Smooth muscle cell (in vitro differentiated cells): ENCODE data around the gene ZDHHC14. TPM values are rescaled to one million over a fixed set of nuclear protein-coding genes. Genes with fewer than 3 reads are reported as not detected.

Source experiments
- DNase-seq: peaks from one replicate; lab custom pipeline; 2025; ENCODE audit not compliant: unreplicated experiment; lab: John Stamatoyannopoulos, UW
- H2AFZ ChIP-seq: fragments of 200-600 bp; sonication (generic); 2 replicates; pipeline ENCODE4 v1.6.0; 2016; ENCODE audit warnings: antibody characterized with exemption, low read depth, mild to moderate bottlenecking
- H3F3A ChIP-seq: fragments of 200-600 bp; sonication (generic); 2 replicates; pipeline ENCODE4 v1.6.0; 2017; ENCODE audit warnings: antibody characterized with exemption, low read depth
- H3K27ac ChIP-seq: fragments of 200-600 bp; sonication (generic); 2 replicates; pipeline ENCODE4 v1.5.1; 2016; ENCODE audit warnings: low read depth, mild to moderate bottlenecking
- H3K27me3 ChIP-seq: fragments of 200-600 bp; sonication (generic); 2 replicates; pipeline ENCODE4 v1.6.1; 2016; ENCODE audit warnings: low read depth, mild to moderate bottlenecking
- H3K36me3 ChIP-seq: fragments of 200-600 bp; sonication (generic); 2 replicates; pipeline ENCODE4 v1.5.1; 2016; ENCODE audit warnings: low read depth
- H3K4me1 ChIP-seq: fragments of 200-600 bp; sonication (generic); 2 replicates; pipeline ENCODE4 v1.5.1; 2016; ENCODE audit warnings: low read depth
- H3K4me2 ChIP-seq: fragments of 200-600 bp; sonication (generic); 2 replicates; pipeline ENCODE4 v1.6.0; 2016; ENCODE audit warnings: mild to moderate bottlenecking
- H3K4me3 ChIP-seq: fragments of 200-600 bp; sonication (generic); 2 replicates; pipeline ENCODE4 v1.5.1; 2016; ENCODE audit warnings: mild to moderate bottlenecking
- H3K79me2 ChIP-seq: fragments of 200-600 bp; sonication (generic); 2 replicates; pipeline ENCODE4 v1.6.0; 2016; ENCODE audit warnings: low read depth, mild to moderate bottlenecking
- H3K9ac ChIP-seq: fragments of 200-600 bp; sonication (generic); 2 replicates; pipeline ENCODE4 v1.6.0; 2016; ENCODE audit warnings: low read depth
- H3K9me3 ChIP-seq: fragments of 200-600 bp; sonication (generic); replicated peaks from 2 replicates; pipeline ENCODE4 v1.5.1; 2016; ENCODE audit warnings: low read depth
- H4K20me1 ChIP-seq: fragments of 200-600 bp; sonication (generic); 2 replicates; pipeline ENCODE4 v1.6.0; 2016; ENCODE audit warnings: low read depth
- CTCF ChIP-seq: fragments of 200-600 bp; sonication (generic); IDR thresholded peaks from 2 replicates; pipeline ENCODE4 v1.5.1; 2017; ENCODE audit warnings: borderline replicate concordance, mild to moderate bottlenecking, antibody characterized with exemption; ENCODE audit not compliant: insufficient read depth, poor library complexity, severe bottlenecking
- WGBS: methylation state at CpG from one replicate; pipeline ENCODE4 v1.1.7; 2016; ENCODE audit warnings: low lambda C conversion rate; 5-methylcytosine and 5-hydroxymethylcytosine counted together
- polyA plus RNA-seq: library from polyadenylated mRNA; unstranded; fragments of >200 nt; fragmentation: Nextera tagmentation; extraction: Ambion mirVana; gene quantifications from 2 replicates; pipeline ENCODE4 v1.2.1, GENCODE V29; 2016
- total RNA-seq: library from RNA; depleted of rRNA; stranded (reverse); fragments of >200 nt; gene quantifications from 2 replicates; pipeline ENCODE4 v1.2.3, GENCODE V29; 2014

The ZDHHC14 gene
- total and polyA plus RNA-seq, 2 experiments from 2014 or later = 1.3 to 1.6 TPM

- H3K36me3 ChIP-seq = no peaks in the 10 kb centered on the region
- no peak overlapping the region for H2AFZ ChIP-seq
- TF ChIP-seq CTCF = no peak
- H3K79me2 ChIP-seq = no peaks in the 10 kb centered on the region
- H4K20me1 ChIP-seq = no peaks in the 10 kb centered on the region
- H3F3A ChIP-seq = no peaks in the 10 kb centered on the region
- 87% methylated on average over 5 of the region's 5 CpGs for WGBS
- no peak overlapping the region for H3K4me2 ChIP-seq
- H3K4me3 ChIP-seq = no peak overlapping the region
- no peaks in the 10 kb centered on the region for H3K9me3 ChIP-seq
- no peaks in the 10 kb centered on the region for H3K4me1 ChIP-seq
- no peak overlapping the region for H3K27ac ChIP-seq
- no peak for DNase-seq
- H3K27me3 ChIP-seq = no peaks in the 10 kb centered on the region
- H3K9ac ChIP-seq = no peak overlapping the region
These were observed 145.0 kb downstream of the ZDHHC14 start for GRCh38 chr6:157525918-157526425.

GRCh38 chr6:157527471-157527907 lies 146.5 kb downstream of the ZDHHC14 start:
- Histone ChIP-seq H3F3A (no peaks in the 10 kb centered on the region), H4K20me1 (no peaks in the 10 kb centered on the region), H3K4me1 (peaks cover 1% of the 10 kb centered on the region), H2AFZ (no peak overlapping the region), H3K27ac (no peak overlapping the region), H3K9ac (no peak overlapping the region), H3K4me2 (no peak overlapping the region), H3K27me3 (no peaks in the 10 kb centered on the region), H3K79me2 (no peaks in the 10 kb centered on the region), H3K9me3 (no peaks in the 10 kb centered on the region), H3K4me3 (no peak overlapping the region), H3K36me3 (no peaks in the 10 kb centered on the region)
- no peak for TF ChIP-seq CTCF
- DNase-seq = no peak
- WGBS = 86% methylated on average over 4 of the region's 4 CpGs

DNA sequence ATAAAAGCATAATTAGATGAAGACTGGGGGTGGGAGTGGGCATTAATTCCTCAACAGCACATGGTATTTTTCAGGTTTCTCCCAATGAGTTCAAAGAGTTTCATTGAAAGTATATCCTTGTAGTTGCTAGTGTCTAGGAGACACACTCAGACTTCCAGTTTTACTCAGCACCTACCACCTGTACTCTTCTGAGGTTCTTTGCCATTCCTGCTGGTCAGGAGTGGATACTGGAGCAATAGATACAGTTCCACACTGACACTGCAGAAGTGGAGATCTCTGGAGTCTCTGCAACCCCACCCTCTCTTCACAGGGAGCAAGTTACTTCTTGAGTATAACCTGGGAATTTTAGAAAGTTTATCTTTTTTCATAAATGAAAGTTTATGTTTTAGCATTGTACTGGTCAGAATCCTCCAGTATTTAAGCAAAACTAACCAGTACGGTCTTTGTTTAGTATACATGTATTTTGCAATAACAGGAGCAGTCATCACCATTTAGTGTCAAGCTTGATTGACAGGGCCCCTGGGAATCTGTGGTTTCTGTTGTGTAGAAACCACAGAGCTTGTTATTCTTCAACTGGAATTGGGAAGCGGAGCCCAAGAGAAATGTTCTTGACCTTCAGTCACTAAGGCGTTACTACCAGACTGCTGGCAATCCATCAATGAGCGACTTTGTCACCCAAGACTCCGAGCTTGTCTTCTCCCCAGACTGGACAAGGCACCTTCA lies 148.1 kb downstream of the ZDHHC14 start:
- TF ChIP-seq CTCF = no peak
- Histone ChIP-seq H3K4me1 (peaks cover 17% of the 10 kb centered on the region), H3K36me3 (no peaks in the 10 kb centered on the region), H3K27me3 (no peaks in the 10 kb centered on the region), H2AFZ (no peak overlapping the region), H3K9ac (no peak overlapping the region), H3K79me2 (no peaks in the 10 kb centered on the region), H3K4me2 (no peak overlapping the region), H4K20me1 (no peaks in the 10 kb centered on the region), H3F3A (no peaks in the 10 kb centered on the region), H3K27ac (no peak overlapping the region), H3K4me3 (no peak overlapping the region), H3K9me3 (no peaks in the 10 kb centered on the region)
- no peak for DNase-seq
- WGBS = 74% methylated on average over 5 of the region's 5 CpGs

GRCh38 chr6:157529654-157530039 lies 148.7 kb downstream of the ZDHHC14 start:
- peaks cover 18% of the 10 kb centered on the region for H3K4me1 ChIP-seq
- DNase-seq = no peak
- H3K79me2 ChIP-seq = no peaks in the 10 kb centered on the region
- no peak overlapping the region for H3K4me2 ChIP-seq
- TF ChIP-seq CTCF = no peak
- H3K9me3 ChIP-seq = no peaks in the 10 kb centered on the region
- no peak overlapping the region for H2AFZ ChIP-seq
- no peak overlapping the region for H3K27ac ChIP-seq
- H3F3A ChIP-seq = no peaks in the 10 kb centered on the region
- H3K36me3 ChIP-seq = no peaks in the 10 kb centered on the region
- no peak overlapping the region for H3K9ac ChIP-seq
- no peak overlapping the region for H3K4me3 ChIP-seq
- 95% methylated on average over 2 of the region's 2 CpGs for WGBS
- no peaks in the 10 kb centered on the region for H4K20me1 ChIP-seq
- H3K27me3 ChIP-seq = no peaks in the 10 kb centered on the region
